Gastrocnemius medialis (tissue), 4 donors: ENCODE data around the gene SCN10A.

ENCODE experiments used
- CTCF ChIP-seq, 5 experiments: fragments of 450-650 bp in 3 of 5; fragments of 200-600 bp in 2 of 5; sonication (generic) in 2 of 5; IDR thresholded peaks in 4 of 5; conservative IDR thresholded peaks in 1 of 5; 1 replicate in 4 of 5; 2 replicates in 1 of 5; pipeline ENCODE4 v1.5.1; 2016 to 2019; ENCODE audit warnings: antibody characterized with exemption in 5 of 5, mild to moderate bottlenecking in 3 of 5, moderate library complexity in 3 of 5
- POLR2A ChIP-seq, 2 donors: fragments of 450-650 bp; IDR thresholded peaks; one replicate each; pipeline ENCODE4 v1.6.1; 2017; ENCODE audit warnings: antibody characterized with exemption in 2 of 2, mild to moderate bottlenecking in 2 of 2, moderate library complexity in 2 of 2

GRCh38 chr3:38648024-38648658 is 167.9 kb downstream of the SCN10A start:
- TF ChIP-seq CTCF (IDR thresholded peaks at IDR 0.05 in 4 of 5, conservative IDR thresholded peaks at IDR 0.05 in 1 of 5) (no peak), POLR2A (IDR thresholded peaks at IDR 0.05) (no peak)
